ENCODE data around the gene E2F4.

- TF ChIP-seq, protein P1, sequence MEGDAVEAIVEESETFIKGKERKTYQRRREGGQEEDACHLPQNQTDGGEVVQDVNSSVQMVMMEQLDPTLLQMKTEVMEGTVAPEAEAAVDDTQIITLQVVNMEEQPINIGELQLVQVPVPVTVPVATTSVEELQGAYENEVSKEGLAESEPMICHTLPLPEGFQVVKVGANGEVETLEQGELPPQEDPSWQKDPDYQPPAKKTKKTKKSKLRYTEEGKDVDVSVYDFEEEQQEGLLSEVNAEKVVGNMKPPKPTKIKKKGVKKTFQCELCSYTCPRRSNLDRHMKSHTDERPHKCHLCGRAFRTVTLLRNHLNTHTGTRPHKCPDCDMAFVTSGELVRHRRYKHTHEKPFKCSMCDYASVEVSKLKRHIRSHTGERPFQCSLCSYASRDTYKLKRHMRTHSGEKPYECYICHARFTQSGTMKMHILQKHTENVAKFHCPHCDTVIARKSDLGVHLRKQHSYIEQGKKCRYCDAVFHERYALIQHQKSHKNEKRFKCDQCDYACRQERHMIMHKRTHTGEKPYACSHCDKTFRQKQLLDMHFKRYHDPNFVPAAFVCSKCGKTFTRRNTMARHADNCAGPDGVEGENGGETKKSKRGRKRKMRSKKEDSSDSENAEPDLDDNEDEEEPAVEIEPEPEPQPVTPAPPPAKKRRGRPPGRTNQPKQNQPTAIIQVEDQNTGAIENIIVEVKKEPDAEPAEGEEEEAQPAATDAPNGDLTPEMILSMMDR (IDR thresholded peaks at IDR 0.05; ENCODE audit: low read length), result no peak
- TF ChIP-seq EZH2phosphoT487 (IDR thresholded peaks at IDR 0.05; ENCODE audit: low read length), result no peak
- no peak for TF ChIP-seq EZH2 (optimal IDR thresholded peaks at IDR 0.05; ENCODE audit: low read depth, low read length)
These were observed 44.0 kb downstream of the E2F4 start for GRCh38 chr16:67235816-67236562.

Measured in MM.1S (cell line).